ENCODE measurements around the gene IL19. TPM values are rescaled to one million over a fixed set of nuclear protein-coding genes. Genes with fewer than 3 reads are reported as not detected.
A peak's percentile ranks its signal among the peaks of the same experiment; 100 is the strongest.

The IL19 gene
- total RNA-seq, 4 donors from 2014 or later = not detected

- intact Hi-C loops (cut with DNase I; ENCODE audit: low total_unique reads) = no loop called here
These were observed 63.6 kb downstream of the IL19 start for GRCh38 chr1:206834217-206834616.

GRCh38 chr1:206834711-206835110 lies 64.1 kb downstream of the IL19 start:
- no peak for TF ChIP-seq POLR2A (IDR thresholded peaks at IDR 0.05)
- no peak for TF ChIP-seq CTCF (IDR thresholded peaks at IDR 0.05)
- 25 to 47% methylated on average over 3 of the region's 3 CpGs for WGBS, 2 donors
- peak in 1 of 2 donors; percentile 37 for DNase-seq (ENCODE audit: low spot score in 2 of 2)
- intact Hi-C loops (cut with DNase I; ENCODE audit: low total_unique reads) = no loop called here
- no peak overlapping the region for H3K4me3 ChIP-seq (ENCODE audit: low read depth, poor library complexity, severe bottlenecking)

More at GRCh38 chr1:206834217-206834616, 63.6 kb downstream of the IL19 start:
- 88 to 89% methylated on average over 6 of the region's 6 CpGs for WGBS, 2 donors
- TF ChIP-seq CTCF (IDR thresholded peaks at IDR 0.05) (no peak), POLR2A (IDR thresholded peaks at IDR 0.05) (no peak)
- DNase-seq (ENCODE audit: low spot score in 2 of 2) = no peak
- H3K4me3 ChIP-seq (ENCODE audit: low read depth, poor library complexity, severe bottlenecking) = no peak overlapping the region

- WGBS, 2 donors = 29 to 45% methylated on average over 3 of the region's 3 CpGs
- TF ChIP-seq CTCF (IDR thresholded peaks at IDR 0.05) = no peak
- no peak for TF ChIP-seq POLR2A (IDR thresholded peaks at IDR 0.05)
- DNase-seq (ENCODE audit: low spot score in 2 of 2) = no peak
- intact Hi-C loops (cut with DNase I; ENCODE audit: low total_unique reads) = no loop called here
- H3K4me3 ChIP-seq (ENCODE audit: low read depth, poor library complexity, severe bottlenecking) = no peak overlapping the region
These were observed 64.6 kb downstream of the IL19 start for GRCh38 chr1:206835186-206835585.

GRCh38 chr1:206836111-206836510 lies 65.5 kb downstream of the IL19 start:
- intact Hi-C loops (cut with DNase I; ENCODE audit: low total_unique reads) = no loop called here
- TF ChIP-seq POLR2A (IDR thresholded peaks at IDR 0.05) (no peak), CTCF (IDR thresholded peaks at IDR 0.05) (no peak)
- 59 to 71% methylated on average over 2 of the region's 2 CpGs for WGBS, 2 donors
- DNase-seq (ENCODE audit: low spot score in 2 of 2) = no peak
- no peak overlapping the region for H3K4me3 ChIP-seq (ENCODE audit: low read depth, poor library complexity, severe bottlenecking)

GRCh38 chr1:206839006-206839560 lies 68.5 kb downstream of the IL19 start:
- WGBS, 2 donors = 83% methylated on average over 4 of the region's 4 CpGs
- TF ChIP-seq POLR2A (IDR thresholded peaks at IDR 0.05) = no peak
- TF ChIP-seq CTCF (IDR thresholded peaks at IDR 0.05) = no peak
- DNase-seq (ENCODE audit: low spot score in 2 of 2) = no peak

GRCh38 chr1:206839857-206840256 lies 69.3 kb downstream of the IL19 start:
- 85 to 88% methylated on average over 7 of the region's 7 CpGs for WGBS, 2 donors
- no peak for DNase-seq (ENCODE audit: low spot score in 2 of 2)
- no peak overlapping the region for H3K4me3 ChIP-seq (ENCODE audit: low read depth, poor library complexity, severe bottlenecking)
- no peak for TF ChIP-seq CTCF (IDR thresholded peaks at IDR 0.05)
- TF ChIP-seq POLR2A (IDR thresholded peaks at IDR 0.05) = no peak
- intact Hi-C loops (cut with DNase I; ENCODE audit: low total_unique reads) = no loop called here

More at GRCh38 chr1:206839006-206839560, 68.5 kb downstream of the IL19 start:
- H3K4me3 ChIP-seq (ENCODE audit: low read depth, poor library complexity, severe bottlenecking) = no peak overlapping the region
- intact Hi-C loops (cut with DNase I; ENCODE audit: low total_unique reads) = no loop called here

Measured in lower leg skin (tissue), 4 donors.